Peyer's patch (tissue), 4 donors: ENCODE data around the gene NPAT. TPM values are rescaled to one million over a fixed set of nuclear protein-coding genes. Genes with fewer than 3 reads are reported as not detected.

ENCODE experiments used
- DNase-seq, 3 donors: peaks; one replicate each; pipeline ENCODE4 v3.0.0-alpha.2; 2017 to 2019
- H3K27ac ChIP-seq, 4 donors: fragments of 200-600 bp; sonication (generic); one replicate each; pipeline ENCODE4 v1.5.1; 2016 to 2019
- H3K27me3 ChIP-seq, 2 donors: fragments of 200-600 bp; sonication (generic); one replicate each; pipeline ENCODE4 v1.5.1; 2019
- H3K36me3 ChIP-seq, 3 donors: fragments of 200-600 bp; sonication (generic); one replicate each; pipeline ENCODE4 v1.5.1; 2016 to 2019
- H3K4me1 ChIP-seq, 4 donors: fragments of 200-600 bp; sonication (generic); one replicate each; pipeline ENCODE4 v1.5.1; 2016 to 2019
- H3K4me3 ChIP-seq, 4 donors: fragments of 200-600 bp; sonication (generic); 1 replicate in 3 of 4; 2 replicates in 1 of 4; pipeline ENCODE4 v1.5.1; 2016 to 2019; ENCODE audit warnings: mild to moderate bottlenecking in 1 of 4
- H3K9me3 ChIP-seq, 4 donors: fragments of 200-600 bp; sonication (generic); one replicate each; pipeline ENCODE4 v1.5.1; 2016 to 2019; ENCODE audit warnings: mild to moderate bottlenecking in 1 of 4
- POLR2A ChIP-seq, 2 donors: fragments of 450-650 bp; IDR thresholded peaks; one replicate each; pipeline ENCODE4 v1.5.1; 2017; ENCODE audit warnings: antibody characterized with exemption in 2 of 2, mild to moderate bottlenecking in 2 of 2, moderate library complexity in 2 of 2
- total RNA-seq, 4 donors: library from RNA; depleted of rRNA; stranded (reverse); fragments of >200 nt; gene quantifications; one replicate each; pipeline ENCODE4 v1.1.0, GENCODE V29; 2016
- TF ChIP-seq, protein P1 (sequence below), 6 experiments: fragments of 450-650 bp in 4 of 6; fragments of 200-600 bp in 2 of 6; sonication (generic) in 1 of 6; IDR thresholded peaks; one replicate each; pipeline ENCODE4 v1.5.1; 2017 to 2019; ENCODE audit warnings: antibody characterized with exemption in 6 of 6, mild to moderate bottlenecking in 3 of 6, moderate library complexity in 1 of 6

NPAT gene
- total RNA-seq, 4 donors from 2014 or later = 14.4 to 48.7 (median 14.7) TPM

DNA sequence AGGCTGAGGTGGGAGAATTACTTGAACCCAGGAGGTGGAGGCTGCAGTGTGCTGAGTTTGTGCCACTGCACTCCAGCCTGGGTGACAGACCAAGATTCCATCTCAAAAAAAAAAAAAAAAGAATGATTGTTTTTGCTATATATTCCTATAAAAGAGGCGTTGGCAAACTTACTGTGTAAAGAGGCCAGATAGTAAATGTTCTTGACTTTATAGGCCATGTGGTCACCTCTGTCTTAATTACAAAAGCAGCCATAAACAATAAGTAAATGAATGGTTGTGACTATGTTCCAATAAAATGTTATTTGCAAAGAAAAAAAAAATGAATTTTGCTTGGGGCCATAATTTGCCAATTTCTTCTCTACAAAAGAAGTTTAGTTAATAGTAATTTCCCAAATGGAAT lies 12.8 kb upstream of the NPAT start:
- Histone ChIP-seq H3K4me1 (peaks cover 0 to 7% (median 2%) of the 10 kb centered on the region in 4 donors), H3K27ac (peak overlapping the region in 1 of 4 donors; percentile 80), H3K36me3 (peaks cover 0 to 21% (median 0%) of the 10 kb centered on the region in 3 donors), H3K9me3 (no peaks in the 10 kb centered on the region), H3K27me3 (no peaks in the 10 kb centered on the region), H3K4me3 (no peak overlapping the region)
- TF ChIP-seq, protein P1, sequence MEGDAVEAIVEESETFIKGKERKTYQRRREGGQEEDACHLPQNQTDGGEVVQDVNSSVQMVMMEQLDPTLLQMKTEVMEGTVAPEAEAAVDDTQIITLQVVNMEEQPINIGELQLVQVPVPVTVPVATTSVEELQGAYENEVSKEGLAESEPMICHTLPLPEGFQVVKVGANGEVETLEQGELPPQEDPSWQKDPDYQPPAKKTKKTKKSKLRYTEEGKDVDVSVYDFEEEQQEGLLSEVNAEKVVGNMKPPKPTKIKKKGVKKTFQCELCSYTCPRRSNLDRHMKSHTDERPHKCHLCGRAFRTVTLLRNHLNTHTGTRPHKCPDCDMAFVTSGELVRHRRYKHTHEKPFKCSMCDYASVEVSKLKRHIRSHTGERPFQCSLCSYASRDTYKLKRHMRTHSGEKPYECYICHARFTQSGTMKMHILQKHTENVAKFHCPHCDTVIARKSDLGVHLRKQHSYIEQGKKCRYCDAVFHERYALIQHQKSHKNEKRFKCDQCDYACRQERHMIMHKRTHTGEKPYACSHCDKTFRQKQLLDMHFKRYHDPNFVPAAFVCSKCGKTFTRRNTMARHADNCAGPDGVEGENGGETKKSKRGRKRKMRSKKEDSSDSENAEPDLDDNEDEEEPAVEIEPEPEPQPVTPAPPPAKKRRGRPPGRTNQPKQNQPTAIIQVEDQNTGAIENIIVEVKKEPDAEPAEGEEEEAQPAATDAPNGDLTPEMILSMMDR (IDR thresholded peaks at IDR 0.05) = no peak
- TF ChIP-seq POLR2A (IDR thresholded peaks at IDR 0.05) = no peak
- DNase-seq = no peak

DNA sequence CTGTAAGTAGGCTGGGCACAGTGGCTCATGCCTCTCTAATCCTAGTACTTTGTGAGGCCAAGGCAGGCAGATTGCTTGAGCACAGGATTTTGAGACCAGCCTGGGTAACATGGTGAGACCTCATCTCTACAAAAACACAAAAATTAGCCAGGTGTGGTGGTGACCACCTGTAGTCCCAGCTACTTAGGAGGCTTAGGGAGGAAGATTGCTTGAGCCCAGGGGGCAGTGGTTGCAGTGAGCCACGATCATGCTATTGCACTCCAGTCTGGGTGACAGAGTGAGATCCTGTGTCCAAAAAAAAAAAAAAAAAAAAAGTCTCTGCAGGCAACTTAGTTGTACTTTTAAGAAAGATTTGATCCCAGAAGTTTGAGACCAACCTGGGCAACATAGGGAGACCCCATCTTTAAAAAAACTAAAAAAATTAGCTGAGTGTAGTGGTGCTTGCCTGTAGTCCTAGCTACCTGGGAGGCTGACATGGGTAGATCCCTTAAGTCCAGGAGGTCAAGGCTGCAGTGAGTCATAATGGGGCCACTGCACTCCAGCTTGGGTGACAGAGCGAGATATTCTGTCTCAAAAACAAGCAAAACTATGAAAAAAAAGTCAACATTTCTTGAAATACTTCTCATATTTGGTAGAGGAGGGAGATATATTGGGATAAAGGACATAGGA lies 11.0 kb upstream of the NPAT start:
- TF ChIP-seq, protein P1 (IDR thresholded peaks at IDR 0.05) = no peak
- TF ChIP-seq POLR2A (IDR thresholded peaks at IDR 0.05) = no peak
- peaks cover 0 to 39% (median 0%) of the 10 kb centered on the region in 3 donors for H3K36me3 ChIP-seq
- H3K4me1 ChIP-seq = peaks cover 0 to 7% (median 2%) of the 10 kb centered on the region in 4 donors
- H3K9me3 ChIP-seq = no peaks in the 10 kb centered on the region
- H3K27me3 ChIP-seq = no peaks in the 10 kb centered on the region
- no peak for DNase-seq
- H3K27ac ChIP-seq = no peak overlapping the region
- H3K4me3 ChIP-seq = no peak overlapping the region

DNA sequence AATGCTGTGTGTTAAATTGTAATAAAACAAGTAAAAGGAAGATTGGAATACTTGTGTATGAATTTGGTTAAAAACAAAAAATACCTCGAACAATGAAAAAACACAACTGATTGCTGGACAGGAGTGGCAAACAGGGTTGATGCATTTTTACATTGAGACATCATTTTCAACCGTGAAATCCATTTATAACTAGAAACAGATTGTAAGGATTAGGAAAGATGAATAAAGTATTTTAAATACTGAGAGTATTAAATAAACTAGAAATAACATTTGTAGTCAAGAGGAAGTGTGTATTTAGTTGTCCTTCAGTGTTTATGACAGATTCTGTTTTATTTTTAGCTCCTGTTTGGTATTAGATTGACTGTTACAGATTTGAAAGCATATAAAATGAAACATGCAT lies 5.8 kb upstream of the NPAT start:
- H3K27ac ChIP-seq = no peak overlapping the region
- peaks cover 0 to 40% (median 0%) of the 10 kb centered on the region in 3 donors for H3K36me3 ChIP-seq
- peaks cover 0 to 9% (median 0%) of the 10 kb centered on the region in 4 donors for H3K4me1 ChIP-seq
- H3K27me3 ChIP-seq = no peaks in the 10 kb centered on the region
- no peak for DNase-seq
- no peak for TF ChIP-seq POLR2A (IDR thresholded peaks at IDR 0.05)
- TF ChIP-seq, protein P1 (IDR thresholded peaks at IDR 0.05) = no peak
- no peaks in the 10 kb centered on the region for H3K9me3 ChIP-seq
- no peak overlapping the region for H3K4me3 ChIP-seq

DNA sequence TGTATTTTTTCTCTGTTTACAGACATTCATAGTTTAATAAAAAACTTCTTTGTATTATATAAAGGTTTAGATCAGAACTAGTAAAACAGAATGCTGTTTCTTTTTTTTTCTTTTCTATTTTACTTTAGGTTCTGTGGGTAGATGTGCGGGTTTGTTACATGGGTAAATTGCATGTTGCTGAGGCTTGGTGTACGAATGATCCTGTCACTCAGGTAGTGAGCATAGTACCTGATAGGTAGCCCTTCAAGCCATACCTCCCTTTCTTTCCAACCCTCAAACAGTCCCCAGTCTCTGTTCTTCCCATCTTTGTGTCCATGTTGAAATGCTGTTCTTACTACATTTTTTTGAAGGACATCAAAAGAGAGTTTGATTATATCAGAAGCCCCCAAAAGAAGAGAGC lies 3.6 kb upstream of the NPAT start:
- peak overlapping the region in 2 of 4 donors; percentile 90 for H3K27ac ChIP-seq
- no peak for DNase-seq
- H3K4me3 ChIP-seq = no peak overlapping the region
- H3K9me3 ChIP-seq = no peaks in the 10 kb centered on the region
- peaks cover 0 to 9% (median 0%) of the 10 kb centered on the region in 4 donors for H3K4me1 ChIP-seq
- TF ChIP-seq, protein P1 (IDR thresholded peaks at IDR 0.05) = no peak
- no peak for TF ChIP-seq POLR2A (IDR thresholded peaks at IDR 0.05)
- no peaks in the 10 kb centered on the region for H3K27me3 ChIP-seq
- H3K36me3 ChIP-seq = peaks cover 0 to 26% (median 0%) of the 10 kb centered on the region in 3 donors

DNA sequence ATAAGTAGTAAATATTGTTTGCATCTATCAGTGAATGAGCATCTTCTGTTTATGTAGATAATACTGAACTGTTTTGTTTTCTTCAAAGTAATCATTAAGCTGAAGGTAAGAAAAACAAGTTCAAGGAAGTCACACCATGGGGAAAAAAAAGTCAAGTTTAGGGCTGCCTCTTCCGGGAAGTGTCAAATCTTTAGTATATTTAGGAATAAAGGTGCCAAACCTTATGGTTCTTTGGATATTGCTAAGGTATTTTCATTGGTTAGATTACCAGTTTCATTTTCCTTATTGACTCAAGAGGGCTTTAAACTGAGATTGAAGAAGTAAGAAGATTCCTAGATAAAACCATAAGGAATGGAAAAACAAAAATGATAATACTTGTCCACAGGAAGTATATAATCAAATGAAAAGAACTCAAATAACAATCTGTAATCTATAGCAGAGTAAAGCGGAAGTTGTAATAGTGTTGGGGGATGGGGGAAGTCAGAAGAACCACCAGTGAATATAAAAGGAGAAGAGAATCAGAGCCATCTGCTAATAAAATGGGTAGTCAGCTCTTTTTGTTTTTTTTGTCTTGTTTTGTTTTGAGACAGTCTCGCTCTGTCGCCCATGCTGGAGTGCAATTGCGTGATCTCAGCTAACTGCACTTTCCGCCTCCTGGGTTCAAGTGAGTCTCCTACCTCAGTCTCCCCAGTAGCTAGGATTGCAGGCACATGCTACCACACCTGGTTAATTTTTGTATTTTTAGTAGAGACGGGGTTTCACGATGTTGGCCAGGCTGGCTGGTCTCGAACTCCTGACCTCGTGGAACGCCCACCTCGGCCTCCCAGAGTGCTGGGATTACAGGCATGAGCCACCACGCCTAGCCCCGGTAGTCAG lies 2.7 kb upstream of the NPAT start:
- Histone ChIP-seq H3K9me3 (no peaks in the 10 kb centered on the region), H3K27ac (peak overlapping the region; percentile 90 to 96 (median 93)), H3K27me3 (no peaks in the 10 kb centered on the region), H3K36me3 (peaks cover 0 to 18% (median 0%) of the 10 kb centered on the region in 3 donors), H3K4me1 (peaks cover 0 to 11% (median 0%) of the 10 kb centered on the region in 4 donors), H3K4me3 (peak overlapping the region in 3 of 4 donors; percentile 66 to 92 (median 85))
- DNase-seq = peak in 1 of 3 donors; percentile 49
- TF ChIP-seq, protein P1 (IDR thresholded peaks at IDR 0.05) = no peak
- TF ChIP-seq POLR2A (IDR thresholded peaks at IDR 0.05) = no peak
